Subcutaneous adipose tissue (tissue), 4 donors: ENCODE results near the gene NUBP2. TPM values are rescaled to one million over a fixed set of nuclear protein-coding genes. Genes with fewer than 3 reads are reported as not detected.

ENCODE experiments used
- small RNA-seq: library from RNA; depleted of rRNA; stranded (forward); fragments of <200 nt; gene quantifications from one replicate; pipeline ENCODE3, GENCODE V24; 2016
- total RNA-seq, 4 donors: library from RNA; depleted of rRNA; stranded (reverse); fragments of >200 nt; gene quantifications; one replicate each; pipeline ENCODE4 v1.1.0, GENCODE V29; 2016
- TF ChIP-seq, protein P1 (sequence below): fragments of 450-650 bp; IDR thresholded peaks from one replicate; pipeline ENCODE4 v1.5.1; 2016; ENCODE audit warnings: low read depth, mild to moderate bottlenecking, control low read depth, antibody characterized with exemption, moderate library complexity

NUBP2 gene
- total RNA-seq, 4 donors from 2014 or later: 17.0 to 77.2 (median 49.7) TPM

DNA sequence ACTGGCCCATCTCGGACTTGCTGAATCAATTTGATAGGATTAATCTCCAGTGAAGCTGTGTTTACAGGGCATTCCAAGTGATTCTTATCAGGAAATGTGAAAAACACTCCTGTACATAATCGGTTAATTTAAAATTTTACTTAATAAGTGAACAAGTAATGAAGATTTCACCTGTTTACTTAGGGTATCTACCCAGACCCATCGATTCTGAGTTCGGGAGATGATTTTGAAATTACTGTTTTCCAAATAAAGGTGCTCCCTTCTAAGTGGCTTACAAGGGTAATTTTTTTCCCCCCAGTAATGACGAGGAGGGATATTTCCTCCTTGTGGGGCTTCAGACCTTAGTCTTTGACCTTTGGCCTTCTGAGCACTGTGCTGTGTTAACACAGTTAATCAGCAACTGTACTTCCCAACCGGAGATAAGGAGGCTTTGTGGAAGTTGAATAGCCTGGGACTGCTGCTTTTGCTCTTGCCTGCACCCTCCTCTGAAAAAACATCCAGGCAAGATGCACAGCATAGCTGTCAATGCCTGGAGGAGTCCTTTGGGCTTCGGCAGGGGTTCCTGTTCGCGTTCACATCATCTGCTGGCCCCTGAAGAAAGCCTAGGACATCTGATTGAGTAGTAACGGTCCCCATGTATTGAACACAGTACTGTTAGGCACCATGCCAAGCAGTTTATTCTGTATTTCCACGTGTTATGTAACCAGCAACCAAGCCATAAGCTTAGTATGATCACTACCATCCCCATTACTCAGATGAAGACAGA, 46.1 kb downstream of the NUBP2 start:
- TF ChIP-seq, protein P1, sequence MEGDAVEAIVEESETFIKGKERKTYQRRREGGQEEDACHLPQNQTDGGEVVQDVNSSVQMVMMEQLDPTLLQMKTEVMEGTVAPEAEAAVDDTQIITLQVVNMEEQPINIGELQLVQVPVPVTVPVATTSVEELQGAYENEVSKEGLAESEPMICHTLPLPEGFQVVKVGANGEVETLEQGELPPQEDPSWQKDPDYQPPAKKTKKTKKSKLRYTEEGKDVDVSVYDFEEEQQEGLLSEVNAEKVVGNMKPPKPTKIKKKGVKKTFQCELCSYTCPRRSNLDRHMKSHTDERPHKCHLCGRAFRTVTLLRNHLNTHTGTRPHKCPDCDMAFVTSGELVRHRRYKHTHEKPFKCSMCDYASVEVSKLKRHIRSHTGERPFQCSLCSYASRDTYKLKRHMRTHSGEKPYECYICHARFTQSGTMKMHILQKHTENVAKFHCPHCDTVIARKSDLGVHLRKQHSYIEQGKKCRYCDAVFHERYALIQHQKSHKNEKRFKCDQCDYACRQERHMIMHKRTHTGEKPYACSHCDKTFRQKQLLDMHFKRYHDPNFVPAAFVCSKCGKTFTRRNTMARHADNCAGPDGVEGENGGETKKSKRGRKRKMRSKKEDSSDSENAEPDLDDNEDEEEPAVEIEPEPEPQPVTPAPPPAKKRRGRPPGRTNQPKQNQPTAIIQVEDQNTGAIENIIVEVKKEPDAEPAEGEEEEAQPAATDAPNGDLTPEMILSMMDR: no peak

DNA sequence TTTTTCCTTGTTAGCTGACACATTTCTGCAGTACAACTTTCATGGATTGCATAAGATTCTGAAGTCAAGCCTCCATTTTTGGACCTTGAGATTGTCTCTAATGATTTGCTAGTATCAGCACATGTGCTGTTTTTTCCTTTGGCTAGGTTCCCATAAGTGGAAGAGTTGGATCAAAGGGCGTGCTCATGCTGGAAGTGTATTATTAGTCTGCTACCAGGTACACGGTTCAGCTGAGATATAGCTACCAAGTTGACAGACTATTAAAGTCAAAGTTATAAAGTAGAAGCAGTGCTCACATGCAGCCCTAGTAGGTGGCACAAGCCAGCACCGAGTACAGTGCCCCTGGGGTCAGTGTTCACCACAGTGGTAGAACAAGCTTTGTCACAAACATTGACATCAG, 47.5 kb downstream of the NUBP2 start:
- TF ChIP-seq, protein P1: no peak

DNA sequence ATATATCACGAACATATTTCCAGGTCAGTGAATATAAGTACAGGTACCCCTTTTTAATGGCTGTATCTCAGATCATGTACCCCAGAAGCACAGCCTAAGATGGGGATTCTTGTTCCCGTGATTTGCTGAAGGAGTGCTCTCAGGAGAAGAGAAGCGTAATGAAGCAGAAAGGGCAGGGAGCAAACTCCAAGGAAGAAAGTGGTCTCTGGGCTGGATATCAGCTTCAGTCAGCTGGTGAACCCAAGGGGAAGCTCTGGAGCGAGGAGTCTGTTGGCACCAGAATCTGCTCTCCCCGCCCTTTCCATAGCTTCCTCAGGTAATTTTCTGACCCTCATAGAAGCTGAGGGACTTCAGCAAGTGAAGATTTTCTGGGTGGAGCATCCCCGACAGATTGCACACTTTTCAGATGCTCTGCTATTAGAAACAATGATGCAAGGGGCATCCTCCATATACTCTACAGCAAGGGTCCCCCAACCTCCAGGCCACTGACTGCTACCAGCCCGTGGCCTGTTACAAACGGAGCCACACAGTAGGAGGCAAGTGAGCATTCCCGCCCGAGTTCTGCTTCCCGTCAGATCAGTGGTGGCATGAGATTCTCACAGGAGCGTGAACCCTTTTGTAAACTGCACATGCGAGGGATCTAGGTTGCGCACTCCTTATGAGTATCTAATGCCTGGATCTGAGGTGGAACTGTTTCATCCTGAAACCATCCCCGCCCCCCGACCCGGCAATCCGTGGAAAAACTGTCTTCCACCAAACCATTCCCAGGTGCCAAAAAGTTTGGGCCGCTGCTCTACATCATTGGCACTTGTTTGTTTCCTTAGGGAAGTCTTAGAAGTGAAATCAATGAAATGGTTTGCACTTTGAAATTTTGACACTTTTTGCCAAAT, 48.7 kb downstream of the NUBP2 start:
- TF ChIP-seq, protein P1: no peak

DNA sequence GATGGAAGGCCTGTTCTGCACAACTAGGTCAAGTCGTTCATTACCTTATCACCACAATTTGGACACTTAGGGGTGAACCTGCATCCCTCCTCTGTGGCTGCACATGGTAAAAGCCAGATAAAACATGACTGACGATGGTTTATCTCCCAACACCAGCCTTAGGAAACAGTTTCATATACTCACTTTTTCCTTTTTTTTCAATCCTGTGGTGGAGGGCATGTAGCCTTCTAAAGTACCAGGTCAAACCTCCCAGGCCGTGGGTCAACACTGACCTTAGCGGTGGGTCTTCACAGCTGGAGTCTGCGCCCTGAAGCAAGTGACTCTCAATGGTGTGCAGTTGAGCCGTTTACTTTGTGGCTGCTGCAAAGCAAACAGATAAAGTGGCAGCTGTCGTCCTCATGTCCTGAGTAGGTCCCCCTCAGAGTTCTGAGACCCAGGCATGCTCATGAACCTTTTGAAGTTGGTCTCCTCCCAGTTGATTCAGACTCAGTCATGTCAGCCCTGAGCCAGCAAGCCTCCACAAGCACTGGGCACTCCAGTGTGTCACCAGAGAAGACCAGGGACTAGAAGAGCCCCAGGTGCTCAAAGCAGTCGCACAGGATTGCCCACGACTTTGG, 50.2 kb downstream of the NUBP2 start:
- TF ChIP-seq, protein P1: no peak

DNA sequence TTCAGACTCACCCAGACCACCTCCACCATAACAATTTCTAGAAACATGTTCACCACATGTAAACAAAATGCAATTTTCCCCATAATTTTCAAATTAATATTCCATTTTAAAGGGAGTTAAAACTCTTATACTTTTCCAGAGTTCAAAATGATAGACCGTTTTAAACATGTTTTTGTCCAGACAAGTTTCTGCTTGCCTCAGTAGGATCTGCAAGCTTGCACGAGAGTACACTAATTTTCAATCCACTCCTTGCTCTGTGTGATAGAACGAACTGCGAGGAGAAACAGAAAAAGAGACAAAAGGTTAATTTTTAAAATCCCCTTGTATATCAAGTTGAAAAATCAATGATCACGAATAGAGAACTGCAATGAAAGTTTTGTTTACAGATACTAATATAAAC, 51.3 kb downstream of the NUBP2 start:
- TF ChIP-seq, protein P1: no peak

Small RNAs within 50 kb of the gene (small RNA-seq; reads per million reads assigned to genes)
- 0.97 reads per million for gene MIR3177

Other genes starting within 250 kb of the NUBP2 start
- 10 to 100 TPM; 14.1 to 87.6 (median 24.6) TPM for gene TMEM204, start 249.3 kb upstream of the NUBP2 start, total RNA-seq
- gene IFT140, start 170.9 kb upstream of the NUBP2 start, total RNA-seq: 10 to 100 TPM in 3 of 4 donors, 1 to 10 TPM in 1; 6.5 to 20.5 (median 16.6) TPM
- gene CRAMP1, start 170.6 kb upstream of the NUBP2 start, total RNA-seq: 10 to 100 TPM in 1 of 4 donors, 1 to 10 TPM in 3; 6.8 to 13.9 (median 8.7) TPM
- gene JPT2, start 104.7 kb upstream of the NUBP2 start, total RNA-seq: 10 to 100 TPM; 13.2 to 26.4 (median 16.7) TPM
- 10 to 100 TPM; 15.8 to 92.1 (median 39.0) TPM for gene MAPK8IP3, start 76.8 kb upstream of the NUBP2 start, total RNA-seq
- 100 to 1,000 TPM in 1 of 4 donors, 10 to 100 TPM in 3; 34.1 to 102 (median 62.8) TPM for gene NME3, start 11.4 kb upstream of the NUBP2 start, total RNA-seq
- gene EME2, start 10.2 kb upstream of the NUBP2 start, total RNA-seq: 10 to 100 TPM in 1 of 4 donors, 1 to 10 TPM in 3; 2.3 to 13.8 (median 5.2) TPM
- 10 to 100 TPM; 34.1 to 62.4 (median 57.2) TPM for gene MRPS34, start 9.8 kb upstream of the NUBP2 start, total RNA-seq
- 100 to 1,000 TPM in 1 of 4 donors, 10 to 100 TPM in 3; 14.7 to 102 (median 64.5) TPM for gene SPSB3, start 389 bp upstream of the NUBP2 start, total RNA-seq
- gene IGFALS, start 10.7 kb downstream of the NUBP2 start, total RNA-seq: under 1 TPM in 1 of 4 donors, not detected in 3; 0.66 TPM
- gene HAGH, start 43.9 kb downstream of the NUBP2 start, total RNA-seq: 100 to 1,000 TPM in 2 of 4 donors, 10 to 100 TPM in 2; 50.4 to 121 (median 108) TPM
- gene FAHD1, start 44.2 kb downstream of the NUBP2 start, total RNA-seq: 10 to 100 TPM; 25.4 to 42.0 (median 30.8) TPM
- not detected for gene MEIOB, start 89.2 kb downstream of the NUBP2 start, total RNA-seq
- gene HS3ST6, start 135.5 kb downstream of the NUBP2 start, total RNA-seq: not detected
- gene MSRB1, start 160.2 kb downstream of the NUBP2 start, total RNA-seq: 10 to 100 TPM; 11.2 to 30.0 (median 18.1) TPM
- not detected for gene RPL3L, start 171.7 kb downstream of the NUBP2 start, total RNA-seq
- gene NDUFB10, start 176.6 kb downstream of the NUBP2 start, total RNA-seq: 100 to 1,000 TPM; 120 to 198 (median 186) TPM
- gene RPS2, start 181.9 kb downstream of the NUBP2 start, total RNA-seq: 1,000 to 10,000 TPM; 1,492 to 1,850 (median 1,797) TPM
- not detected for gene RNF151, start 183.9 kb downstream of the NUBP2 start, total RNA-seq
- 10 to 100 TPM; 20.9 to 30.6 (median 26.6) TPM for gene TBL3, start 189.1 kb downstream of the NUBP2 start, total RNA-seq
- gene NOXO1, start 198.5 kb downstream of the NUBP2 start, total RNA-seq: not detected
- 10 to 100 TPM in 3 of 4 donors, 1 to 10 TPM in 1; 9.1 to 17.4 (median 16.1) TPM for gene GFER, start 201.2 kb downstream of the NUBP2 start, total RNA-seq
- gene SYNGR3, start 207.0 kb downstream of the NUBP2 start, total RNA-seq: not detected
- gene ZNF598, start 226.9 kb downstream of the NUBP2 start, total RNA-seq: 10 to 100 TPM; 13.9 to 45.0 (median 15.0) TPM
- gene NPW, start 236.8 kb downstream of the NUBP2 start, total RNA-seq: not detected
- 100 to 1,000 TPM in 1 of 4 donors, 10 to 100 TPM in 3; 15.1 to 140 (median 48.9) TPM for gene NHERF2, start 243.9 kb downstream of the NUBP2 start, total RNA-seq